GM21390 (cell line): Measurements from ENCODE around the gene PRXL2B.

Source experiments
- ATAC-seq: cut with Tn5 transposase; IDR thresholded peaks from one replicate; pipeline ENCODE4 v1.9.1; 2021; ENCODE audit not compliant: unreplicated experiment

The PRXL2B gene

GRCh38 chr1:2632561-2633361, 46.2 kb downstream of the PRXL2B start, which contains the start of gene MMEL1:
TSS of gene MMEL1 (minus strand) at chr1:2633016. CDS start at chr1:2629484, 3,532 bp downstream.
- no peak for ATAC-seq

DNA sequence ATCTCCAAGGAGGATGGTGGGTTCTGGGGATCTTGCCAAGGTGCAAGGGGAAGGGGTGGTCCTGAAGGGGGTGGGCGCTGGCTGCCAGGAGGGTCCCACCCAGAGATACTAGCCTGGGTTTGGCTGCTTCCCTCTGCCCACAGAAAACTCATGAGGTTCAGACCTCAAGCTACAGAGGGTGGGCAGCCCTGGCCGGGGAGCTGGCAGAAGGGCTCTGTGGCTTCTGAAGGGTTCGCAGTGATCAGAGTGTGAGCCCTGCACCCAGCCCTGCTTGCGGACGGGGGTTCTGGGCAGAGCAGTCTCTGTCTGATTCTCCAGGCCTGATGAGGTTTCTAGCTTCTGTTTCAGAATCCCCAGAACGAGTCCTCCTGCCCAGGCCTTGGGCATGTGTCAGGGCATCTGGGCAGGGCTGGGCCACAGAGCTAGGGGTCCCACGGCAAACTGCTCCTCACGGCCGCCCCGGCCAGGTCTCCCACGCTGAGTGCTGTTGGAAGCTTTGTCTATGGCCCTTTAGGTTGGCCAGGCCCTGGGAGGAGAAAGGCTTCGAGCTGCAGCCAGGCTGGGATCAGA, 46.9 kb downstream of the PRXL2B start:
- ATAC-seq = no peak

- no peak for ATAC-seq
These were observed 47.4 kb downstream of the PRXL2B start for GRCh38 chr1:2633936-2634491.

GRCh38 chr1:2635361-2636010, 48.9 kb downstream of the PRXL2B start:
- ATAC-seq = no peak

DNA sequence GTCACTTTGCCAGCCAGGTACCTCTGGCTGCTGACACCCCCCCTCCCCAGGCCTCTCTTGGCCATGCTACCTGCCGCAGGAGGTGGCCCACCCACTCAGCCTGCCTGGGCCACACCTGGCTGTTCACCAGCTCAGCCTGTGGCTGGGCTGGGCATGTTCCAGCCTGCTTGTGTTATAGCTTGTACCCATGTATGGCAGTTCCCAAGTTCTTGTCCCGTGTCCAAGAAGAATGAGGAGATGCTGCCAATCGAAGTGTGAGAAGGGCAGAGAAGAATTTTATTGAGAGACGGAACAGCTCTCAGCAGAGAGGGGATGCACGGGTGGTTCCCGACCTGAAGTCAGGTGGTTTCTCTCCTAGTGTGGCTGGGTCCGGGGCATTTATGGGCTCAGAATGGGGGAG, 50.2 kb downstream of the PRXL2B start:
- ATAC-seq = no peak

GRCh38 chr1:2637442-2638145, 51.0 kb downstream of the PRXL2B start:
- no peak for ATAC-seq

DNA sequence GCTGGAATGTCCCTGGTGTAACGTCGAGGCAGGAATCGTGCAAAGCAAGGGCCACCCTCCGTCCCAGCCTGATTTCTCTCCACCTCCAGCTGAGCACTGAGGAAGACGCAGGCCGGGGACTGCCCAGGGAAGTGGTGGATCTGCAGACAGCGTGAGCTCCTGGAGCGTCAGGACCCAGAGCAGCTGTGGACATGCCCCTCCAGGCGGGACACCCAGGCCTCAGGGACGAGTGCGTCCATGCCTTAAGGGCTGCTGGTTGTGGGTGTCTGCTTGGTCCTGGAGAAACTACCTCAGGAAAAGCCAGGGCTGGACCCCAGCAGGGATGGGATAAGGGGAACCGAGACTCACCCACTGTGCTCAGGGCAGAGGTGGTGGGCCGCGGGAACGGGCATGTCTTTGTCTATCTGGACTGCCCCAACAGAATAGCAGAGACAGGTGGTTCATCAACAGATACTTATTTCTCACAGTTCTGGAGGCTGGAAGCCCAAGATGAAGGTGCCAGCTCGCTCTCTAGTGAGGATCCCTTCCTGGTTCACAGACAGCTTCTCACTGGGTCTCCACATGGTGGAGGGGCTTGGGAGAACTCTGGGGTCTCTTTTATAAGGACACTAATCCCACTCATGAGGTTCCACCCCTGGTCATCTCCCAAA, 52.0 kb downstream of the PRXL2B start:
- ATAC-seq = no peak

DNA sequence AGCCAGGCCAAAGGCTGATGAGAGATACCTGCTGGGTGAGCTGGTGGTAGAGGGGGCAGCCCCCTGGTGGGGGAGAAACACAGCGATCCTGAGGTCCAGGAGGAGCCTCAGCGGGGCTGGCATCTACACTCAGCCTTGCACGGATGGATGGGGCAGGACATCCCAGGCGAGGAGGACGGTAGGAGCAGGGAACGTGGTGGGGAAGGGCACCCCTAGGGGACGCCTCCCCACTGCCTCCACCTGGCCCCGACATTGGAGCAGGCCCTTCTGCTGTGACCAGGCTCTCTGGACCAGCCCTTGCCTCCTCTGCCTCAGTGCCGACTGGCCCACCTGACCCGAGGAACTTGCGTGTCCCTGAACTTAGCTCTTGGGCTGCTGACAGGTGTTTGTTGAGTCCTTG, 52.6 kb downstream of the PRXL2B start:
- no peak for ATAC-seq

DNA sequence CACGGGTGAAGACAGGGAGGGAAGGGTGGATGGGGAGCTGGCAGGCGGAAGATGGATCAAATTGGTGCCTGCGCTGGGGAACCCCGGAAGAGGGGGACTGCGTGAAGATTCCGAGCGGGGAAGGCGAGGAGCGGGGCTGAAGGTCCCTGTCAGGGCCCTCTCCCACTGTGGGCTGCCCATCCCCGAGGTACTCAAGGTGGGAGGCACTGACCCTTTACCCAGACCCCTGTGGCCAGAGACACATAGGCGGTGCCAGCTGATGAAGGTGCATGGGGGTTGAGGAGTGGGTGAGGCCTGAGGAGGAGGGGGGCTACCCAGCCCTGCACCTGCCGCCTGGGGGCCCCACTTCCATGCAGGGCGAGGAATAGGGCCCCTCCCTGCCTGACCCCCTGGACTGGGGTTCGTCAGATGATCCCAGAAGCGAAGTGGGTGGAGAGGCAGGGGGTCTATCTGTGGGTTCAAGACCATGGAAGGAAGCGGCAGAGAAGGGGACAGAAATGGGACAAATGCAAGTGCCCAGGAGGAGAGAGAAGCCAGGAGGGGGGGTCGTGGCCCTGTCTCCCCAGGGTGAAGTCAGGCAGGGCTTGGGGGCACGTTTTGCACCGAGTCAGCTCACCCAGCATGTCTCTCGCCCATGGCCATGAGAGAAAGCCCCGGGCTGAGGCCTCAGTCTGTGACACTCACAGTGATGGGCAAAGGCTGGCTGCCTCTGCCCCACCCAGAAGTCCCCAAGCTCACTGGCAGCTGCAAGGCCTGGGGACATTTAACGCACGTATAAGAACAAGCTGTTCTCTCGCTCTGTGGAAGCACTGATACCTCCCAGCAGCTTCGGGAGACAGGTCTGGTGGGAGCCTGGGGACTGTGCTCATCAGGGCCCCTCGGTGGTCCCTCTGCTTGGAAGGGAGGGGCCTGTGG, 53.3 kb downstream of the PRXL2B start:
- no peak for ATAC-seq

DNA sequence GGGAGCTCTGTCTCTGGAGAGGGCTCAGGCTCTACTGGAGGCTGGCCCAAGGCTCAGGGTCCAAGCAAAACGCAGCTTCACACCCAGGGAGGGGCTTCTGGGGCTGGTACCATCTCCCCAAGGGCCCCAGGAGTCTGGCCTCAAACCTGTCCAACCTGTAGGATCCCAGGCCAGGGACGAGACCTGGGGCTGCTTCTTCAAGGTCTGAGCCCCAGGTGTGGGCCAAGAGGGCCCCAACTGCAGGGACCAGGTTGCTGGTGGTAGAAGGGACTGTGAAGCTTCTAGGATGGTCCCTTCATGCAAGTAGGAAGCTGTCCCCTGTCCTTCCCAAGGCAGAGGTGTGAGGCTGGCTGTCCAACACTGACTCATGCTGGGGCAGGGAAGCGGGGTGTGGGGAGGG, 54.0 kb downstream of the PRXL2B start:
- no peak for ATAC-seq
